ENCODE measurements around the gene RFTN1. TPM values are rescaled to one million over a fixed set of nuclear protein-coding genes. Genes with fewer than 3 reads are reported as not detected.

Gene RFTN1
- total and polyA plus RNA-seq, 10 of the 15 experiments (the other 5 are each of a cell fraction or from before 2014, with no cell fraction given), result 20.6 to 213 (median 147) TPM

DNA sequence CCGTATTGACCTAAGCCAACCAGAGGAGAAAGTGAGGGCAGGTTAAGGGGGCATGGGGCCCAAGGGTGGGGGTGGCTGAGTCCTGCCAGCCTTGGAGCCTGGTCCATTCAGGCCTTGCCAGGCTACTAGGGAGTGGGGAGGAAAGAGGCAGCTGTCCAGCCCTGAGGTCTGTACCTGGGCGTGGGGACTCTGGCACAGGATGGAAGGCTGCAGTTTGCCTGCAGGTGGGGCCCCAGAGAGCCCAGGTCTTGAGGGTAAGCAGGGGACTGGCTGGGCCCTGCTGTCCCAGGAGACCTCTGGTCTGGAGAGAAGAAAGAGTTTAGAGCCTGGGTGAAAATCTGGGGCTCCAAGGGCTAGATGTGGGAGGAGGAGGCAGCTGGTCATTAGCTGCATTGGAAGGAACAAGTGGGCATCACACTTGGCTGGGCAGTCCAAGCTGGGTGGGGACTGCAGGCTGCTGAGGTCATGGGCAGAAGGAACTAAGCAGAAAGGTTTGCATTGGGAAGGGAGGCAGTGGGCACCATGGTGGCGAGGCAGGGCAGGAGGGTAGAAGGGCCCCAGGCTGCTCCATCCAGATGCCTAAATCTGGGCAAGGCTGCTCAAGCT, 140.1 kb downstream of the RFTN1 start:
- intact Hi-C loops (cut with micrococcal nuclease; ENCODE audit: unreplicated experiment) (loop anchor here (2.0 to 5.0 kb wide), 2 partner anchors 59 to 1369 kb away; partner anchors contain the start of gene TBC1D5), in situ Hi-C loops (cut with MboI) (loop anchor here (5.0 to 10.0 kb wide), 2 partner anchors 144 to 569 kb away; no protein-coding TSS in a partner anchor)
- no TSS peak for BruUV-seq (replicated peaks)
- ChIA-PET POLR2A (interaction anchor here (0.8 to 5.2 kb wide), 10 partner anchors 31 to 140 kb away, joined by 3 to 66 read pairs (median 6); partner anchors contain the start of gene RFTN1), SMC1A (ENCODE audit: uncharacterized antibody, unreplicated experiment) (interaction anchor here (0.8 to 9.9 kb wide), 14 partner anchors 10 to 147 kb away, joined by 3 to 125 read pairs (median 3); partner anchors contain the start of gene RFTN1), CTCF (interaction anchor here (0.6 to 2.8 kb wide), 10 partner anchors 14 to 143 kb away, joined by 3 to 8 read pairs (median 3); no protein-coding TSS in a partner anchor), RAD21 (ENCODE audit: unreplicated experiment) (interaction anchor here (1.0 to 6.5 kb wide), 13 partner anchors 25 to 148 kb away, joined by 3 to 52 read pairs (median 5); no protein-coding TSS in a partner anchor)
- Histone ChIP-seq H3K4me3 (no peak overlapping the region; the same call in 1 of the 2 replicates), H3K27ac (ENCODE audit: control insufficient read depth, insufficient read depth) (peak overlapping the region; percentile 96), H3K27me3 (replicated peaks in 1 of 2; ENCODE audit: control insufficient read depth in 2 of 2, insufficient read depth in 2 of 2, low read length in 1 of 2) (no peaks in the 10 kb centered on the region), H3K36me3 (ENCODE audit: control insufficient read depth in 2 of 2, insufficient read depth in 2 of 2, low read length in 1 of 2) (peaks cover 10 to 23% of the 10 kb centered on the region in 2 experiments), H4K20me1 (ENCODE audit: control insufficient read depth, insufficient read depth) (no peaks in the 10 kb centered on the region), H3K79me2 (ENCODE audit: control insufficient read depth, insufficient read depth, low read length) (peaks cover 36% of the 10 kb centered on the region), H3K4me1 (ENCODE audit: control insufficient read depth, insufficient read depth, low read length) (peaks cover 85% of the 10 kb centered on the region), H2AFZ (ENCODE audit: control insufficient read depth, low read depth, low read length) (no peak overlapping the region), H3K4me2 (ENCODE audit: control insufficient read depth, insufficient read depth) (peak overlapping the region; percentile 44; the same call in 1 of the 2 replicates), H3K9me3 (replicated peaks; ENCODE audit: control insufficient read depth, insufficient read depth, low read length) (peaks cover 4% of the 10 kb centered on the region), H3K9ac (ENCODE audit: control insufficient read depth, insufficient read depth, low read length) (peak overlapping the region; percentile 57)
- ATAC-seq (peak; percentile 29), FAIRE-seq (no peak), DNase-seq (ENCODE audit: low read depth, low spot score) (no peak)
- 31% methylated on average over 3 of the region's 3 CpGs for WGBS (ENCODE audit: insufficient coverage, insufficient replicate concordance, low lambda C conversion rate, missing lambda C conversion rate)
- TF ChIP-seq RUNX3 (IDR thresholded peaks at IDR 0.05; ENCODE audit: low read length), result no peak
- no peak for TF ChIP-seq BRCA1 (IDR thresholded peaks at IDR 0.05; ENCODE audit: low read depth, low read length)
- peak in 1 of 3 experiments; percentile 14; a peak in 1 of 6 replicates for TF ChIP-seq CTCF (IDR thresholded peaks at IDR 0.05 in 2 of 3, conservative IDR thresholded peaks at IDR 0.05 in 1 of 3; ENCODE audit: control insufficient read depth in 2 of 3, extremely low read depth in 1 of 3, insufficient read depth in 1 of 3, low read depth in 3 of 3, low read length in 3 of 3)
- 0 out of 2 replicates have a peak, but pooled peaks have one; percentile 32 for TF ChIP-seq NR2F1 (conservative IDR thresholded peaks at IDR 0.05)
- TF ChIP-seq SMC3 (IDR thresholded peaks at IDR 0.05; ENCODE audit: borderline replicate concordance, low read length), result peak; percentile 8; the same call in 1 of the 2 replicates
- TF ChIP-seq RAD21 (IDR thresholded peaks at IDR 0.05; ENCODE audit: insufficient read depth, low read depth, low read length), result 0 out of 2 replicates have a peak, but pooled peaks have one; percentile 9
- peak; percentile 56 for TF ChIP-seq HDGF (IDR thresholded peaks at IDR 0.05)
- no peak for TF ChIP-seq ZNF384 (IDR thresholded peaks at IDR 0.05; ENCODE audit: borderline replicate concordance, low read depth, low read length)
- TF ChIP-seq NR2C1 (IDR thresholded peaks at IDR 0.05), result 0 out of 2 replicates have a peak, but pooled peaks have one; percentile 6
- peak; percentile 24; the same call in 1 of the 2 replicates for TF ChIP-seq POLR2A (IDR thresholded peaks at IDR 0.05; ENCODE audit: low read depth, low read length)
- no peak for TF ChIP-seq GATAD2B (conservative IDR thresholded peaks at IDR 0.05; ENCODE audit: low read depth)
- TF ChIP-seq ZNF687 (IDR thresholded peaks at IDR 0.05), result peak; percentile 64; the same call in 1 of the 2 replicates
- peak; percentile 71 for TF ChIP-seq MEF2B (IDR thresholded peaks at IDR 0.05; ENCODE audit: partially characterized antibody, poor library complexity, severe bottlenecking)
